HG02763 (cell line): ENCODE measurements around the gene IFI6.

Source experiments
- ATAC-seq: cut with Tn5 transposase; IDR thresholded peaks from one replicate; pipeline ENCODE4 v1.9.1; 2021; ENCODE audit warnings: mild to moderate bottlenecking, moderate library complexity; ENCODE audit not compliant: unreplicated experiment

The IFI6 gene

GRCh38 chr1:27676410-27676809, 4.4 kb upstream of the IFI6 start:
- ATAC-seq, result no peak

GRCh38 chr1:27672750-27673112, 739 bp upstream of the IFI6 start:
- no peak for ATAC-seq

GRCh38 chr1:27669876-27670275, 2.1 kb downstream of the IFI6 start:
- no peak for ATAC-seq

- no peak for ATAC-seq
Measured at GRCh38 chr1:27668808-27669723, 2.9 kb downstream of the IFI6 start.

GRCh38 chr1:27668121-27668807, 3.7 kb downstream of the IFI6 start:
- ATAC-seq, result no peak

- ATAC-seq, result no peak
Measured at GRCh38 chr1:27666791-27667254, 5.2 kb downstream of the IFI6 start.

GRCh38 chr1:27666294-27666693, 5.7 kb downstream of the IFI6 start:
- ATAC-seq, result no peak

GRCh38 chr1:27665016-27665651, 6.9 kb downstream of the IFI6 start:
- ATAC-seq, result no peak

GRCh38 chr1:27664291-27664690, 7.7 kb downstream of the IFI6 start:
- no peak for ATAC-seq

GRCh38 chr1:27662707-27663393, 9.1 kb downstream of the IFI6 start:
- ATAC-seq, result no peak

- ATAC-seq, result no peak
Measured at GRCh38 chr1:27662261-27662660, 9.7 kb downstream of the IFI6 start.

GRCh38 chr1:27661412-27662075, 10.4 kb downstream of the IFI6 start:
- no peak for ATAC-seq

- ATAC-seq, result no peak
Measured at GRCh38 chr1:27660300-27660835, 11.6 kb downstream of the IFI6 start.

GRCh38 chr1:27659497-27660299, 12.3 kb downstream of the IFI6 start:
- ATAC-seq, result peak; percentile 67

- peak; percentile 6 for ATAC-seq
Measured at GRCh38 chr1:27658951-27659496, 13.0 kb downstream of the IFI6 start.

- ATAC-seq, result no peak
Measured at GRCh38 chr1:27656157-27656893, 15.7 kb downstream of the IFI6 start.

- no peak for ATAC-seq
Measured at GRCh38 chr1:27655151-27655937, 16.6 kb downstream of the IFI6 start.
